HL-60/S4 treated with retinoic acid at 250 ng/mL for 4 days and 3 days (cell line): Measurements from ENCODE around the gene SPEN.

ENCODE experiments used
- in situ Hi-C: fragments of 300-500 bp; cut with MboI; formaldehyde crosslinking; loops from 2 replicates; pipeline ENCODE4 v1.7.0; 2022; ENCODE audit warnings: low sequenced_read_pairs

SPEN gene

GRCh38 chr1:15957221-15958095 lies 110.0 kb downstream of the SPEN start:
- in situ Hi-C loops = no loop called here

GRCh38 chr1:15958111-15958510 lies 110.6 kb downstream of the SPEN start:
- in situ Hi-C loops = no loop called here

- in situ Hi-C loops = no loop called here
Observed at GRCh38 chr1:15958793-15959192, 111.3 kb downstream of the SPEN start.

- in situ Hi-C loops = no loop called here
Observed at GRCh38 chr1:15959424-15959823, 111.9 kb downstream of the SPEN start.

GRCh38 chr1:15959827-15960446 lies 112.4 kb downstream of the SPEN start:
- in situ Hi-C loops = no loop called here

GRCh38 chr1:15960808-15961207 lies 113.3 kb downstream of the SPEN start:
- in situ Hi-C loops = no loop called here

- in situ Hi-C loops = no loop called here
Observed at GRCh38 chr1:15961492-15961891, 114.0 kb downstream of the SPEN start.

GRCh38 chr1:15962176-15962575 lies 114.7 kb downstream of the SPEN start:
- in situ Hi-C loops = no loop called here

GRCh38 chr1:15962671-15963362 lies 115.3 kb downstream of the SPEN start:
- in situ Hi-C loops = no loop called here

- in situ Hi-C loops = no loop called here
Observed at GRCh38 chr1:15963363-15963967, 116.0 kb downstream of the SPEN start.

GRCh38 chr1:15963968-15964648 lies 116.6 kb downstream of the SPEN start:
- in situ Hi-C loops = no loop called here

- in situ Hi-C loops = no loop called here
Observed at GRCh38 chr1:15965228-15965767, 117.8 kb downstream of the SPEN start.

GRCh38 chr1:15966081-15966955 lies 118.8 kb downstream of the SPEN start:
- in situ Hi-C loops = no loop called here

- in situ Hi-C loops = no loop called here
Observed at GRCh38 chr1:15966956-15967344, 119.4 kb downstream of the SPEN start.

GRCh38 chr1:15968172-15968571 lies 120.7 kb downstream of the SPEN start:
- in situ Hi-C loops = no loop called here

GRCh38 chr1:15969321-15969880 lies 121.9 kb downstream of the SPEN start:
- in situ Hi-C loops = no loop called here

- in situ Hi-C loops = no loop called here
Observed at GRCh38 chr1:15970911-15971310, 123.4 kb downstream of the SPEN start.

GRCh38 chr1:15972409-15972808 lies 124.9 kb downstream of the SPEN start:
- in situ Hi-C loops = no loop called here

GRCh38 chr1:15973772-15974171 lies 126.3 kb downstream of the SPEN start:
- in situ Hi-C loops = no loop called here
